ENCODE results near the gene CGN.

GRCh38 chr1:151524736-151525135, 13.5 kb downstream of the CGN start:
- TF ChIP-seq POLR2A (IDR thresholded peaks at IDR 0.05; ENCODE audit: low read length) = no peak
- no peak for TF ChIP-seq GATA1 (IDR thresholded peaks at IDR 0.05; ENCODE audit: low read depth, low read length)

All from erythroblast (primary cell).